ENCODE measurements around the gene SOBP.

SOBP gene

DNA sequence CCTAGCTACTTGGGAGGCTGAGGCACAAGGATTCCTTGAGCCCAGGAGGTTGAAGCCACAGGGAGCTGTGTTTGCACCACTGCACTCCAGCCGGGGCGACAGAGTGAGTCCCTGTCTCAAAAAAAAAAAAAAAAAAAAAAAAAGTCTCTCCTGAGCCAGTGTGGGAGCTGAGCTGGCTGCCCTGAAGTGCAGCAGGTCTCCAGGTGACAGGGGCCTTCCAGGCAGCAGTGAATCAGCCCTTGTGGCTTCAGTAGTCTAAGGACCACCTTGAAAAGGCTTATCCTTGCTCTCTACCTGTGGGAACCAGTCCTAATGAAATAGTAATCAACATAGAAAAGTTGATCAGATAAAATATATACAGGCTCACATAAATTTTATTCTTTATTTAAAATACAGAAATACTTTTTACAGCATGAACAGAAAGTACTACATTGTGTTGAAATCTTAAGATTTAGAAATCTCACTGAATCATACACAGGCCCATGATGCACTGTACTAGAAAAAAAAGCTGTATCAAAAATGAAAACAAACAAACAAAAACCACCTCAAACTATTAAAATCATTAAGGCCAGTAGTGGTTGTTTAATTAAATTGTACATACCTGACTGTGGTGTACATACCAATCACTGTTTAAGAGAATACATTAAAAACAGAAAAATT, 205.3 kb downstream of the SOBP start:
- ATAC-seq: no peak
- TF ChIP-seq SNAI2 (CRISPR knock-in tag; IDR thresholded peaks at IDR 0.05) (no peak), ZFP3 (CRISPR knock-in tag; IDR thresholded peaks at IDR 0.05) (no peak), ISL1 (CRISPR knock-in tag; IDR thresholded peaks at IDR 0.05) (no peak), ZC3H10 (CRISPR knock-in tag; IDR thresholded peaks at IDR 0.05) (no peak), RARB (CRISPR knock-in tag; IDR thresholded peaks at IDR 0.05) (no peak), ZFP30 (CRISPR knock-in tag; IDR thresholded peaks at IDR 0.05) (no peak), ZNF70 (CRISPR knock-in tag; IDR thresholded peaks at IDR 0.05) (no peak), TCF4 (CRISPR knock-in tag; IDR thresholded peaks at IDR 0.05; ENCODE audit: borderline replicate concordance) (no peak), CSDC2 (CRISPR knock-in tag; IDR thresholded peaks at IDR 0.05) (no peak)
- TF ChIP-seq, protein P1, sequence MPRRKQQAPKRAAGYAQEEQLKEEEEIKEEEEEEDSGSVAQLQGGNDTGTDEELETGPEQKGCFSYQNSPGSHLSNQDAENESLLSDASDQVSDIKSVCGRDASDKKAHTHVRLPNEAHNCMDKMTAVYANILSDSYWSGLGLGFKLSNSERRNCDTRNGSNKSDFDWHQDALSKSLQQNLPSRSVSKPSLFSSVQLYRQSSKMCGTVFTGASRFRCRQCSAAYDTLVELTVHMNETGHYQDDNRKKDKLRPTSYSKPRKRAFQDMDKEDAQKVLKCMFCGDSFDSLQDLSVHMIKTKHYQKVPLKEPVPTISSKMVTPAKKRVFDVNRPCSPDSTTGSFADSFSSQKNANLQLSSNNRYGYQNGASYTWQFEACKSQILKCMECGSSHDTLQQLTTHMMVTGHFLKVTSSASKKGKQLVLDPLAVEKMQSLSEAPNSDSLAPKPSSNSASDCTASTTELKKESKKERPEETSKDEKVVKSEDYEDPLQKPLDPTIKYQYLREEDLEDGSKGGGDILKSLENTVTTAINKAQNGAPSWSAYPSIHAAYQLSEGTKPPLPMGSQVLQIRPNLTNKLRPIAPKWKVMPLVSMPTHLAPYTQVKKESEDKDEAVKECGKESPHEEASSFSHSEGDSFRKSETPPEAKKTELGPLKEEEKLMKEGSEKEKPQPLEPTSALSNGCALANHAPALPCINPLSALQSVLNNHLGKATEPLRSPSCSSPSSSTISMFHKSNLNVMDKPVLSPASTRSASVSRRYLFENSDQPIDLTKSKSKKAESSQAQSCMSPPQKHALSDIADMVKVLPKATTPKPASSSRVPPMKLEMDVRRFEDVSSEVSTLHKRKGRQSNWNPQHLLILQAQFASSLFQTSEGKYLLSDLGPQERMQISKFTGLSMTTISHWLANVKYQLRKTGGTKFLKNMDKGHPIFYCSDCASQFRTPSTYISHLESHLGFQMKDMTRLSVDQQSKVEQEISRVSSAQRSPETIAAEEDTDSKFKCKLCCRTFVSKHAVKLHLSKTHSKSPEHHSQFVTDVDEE (CRISPR knock-in tag; IDR thresholded peaks at IDR 0.05): no peak
- TF ChIP-seq, protein P2, sequence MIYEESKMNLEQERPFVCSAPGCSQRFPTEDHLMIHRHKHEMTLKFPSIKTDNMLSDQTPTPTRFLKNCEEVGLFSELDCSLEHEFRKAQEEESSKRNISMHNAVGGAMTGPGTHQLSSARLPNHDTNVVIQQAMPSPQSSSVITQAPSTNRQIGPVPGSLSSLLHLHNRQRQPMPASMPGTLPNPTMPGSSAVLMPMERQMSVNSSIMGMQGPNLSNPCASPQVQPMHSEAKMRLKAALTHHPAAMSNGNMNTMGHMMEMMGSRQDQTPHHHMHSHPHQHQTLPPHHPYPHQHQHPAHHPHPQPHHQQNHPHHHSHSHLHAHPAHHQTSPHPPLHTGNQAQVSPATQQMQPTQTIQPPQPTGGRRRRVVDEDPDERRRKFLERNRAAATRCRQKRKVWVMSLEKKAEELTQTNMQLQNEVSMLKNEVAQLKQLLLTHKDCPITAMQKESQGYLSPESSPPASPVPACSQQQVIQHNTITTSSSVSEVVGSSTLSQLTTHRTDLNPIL (CRISPR knock-in tag; IDR thresholded peaks at IDR 0.05; ENCODE audit: low read depth): no peak

GRCh38 chr6:107697682-107698081, 207.8 kb downstream of the SOBP start:
- ATAC-seq: no peak

GRCh38 chr6:107698146-107698545, 208.2 kb downstream of the SOBP start:
- TF ChIP-seq BACH2 (CRISPR knock-in tag; IDR thresholded peaks at IDR 0.05; ENCODE audit: borderline replicate concordance): no peak
- TF ChIP-seq, protein P3, sequence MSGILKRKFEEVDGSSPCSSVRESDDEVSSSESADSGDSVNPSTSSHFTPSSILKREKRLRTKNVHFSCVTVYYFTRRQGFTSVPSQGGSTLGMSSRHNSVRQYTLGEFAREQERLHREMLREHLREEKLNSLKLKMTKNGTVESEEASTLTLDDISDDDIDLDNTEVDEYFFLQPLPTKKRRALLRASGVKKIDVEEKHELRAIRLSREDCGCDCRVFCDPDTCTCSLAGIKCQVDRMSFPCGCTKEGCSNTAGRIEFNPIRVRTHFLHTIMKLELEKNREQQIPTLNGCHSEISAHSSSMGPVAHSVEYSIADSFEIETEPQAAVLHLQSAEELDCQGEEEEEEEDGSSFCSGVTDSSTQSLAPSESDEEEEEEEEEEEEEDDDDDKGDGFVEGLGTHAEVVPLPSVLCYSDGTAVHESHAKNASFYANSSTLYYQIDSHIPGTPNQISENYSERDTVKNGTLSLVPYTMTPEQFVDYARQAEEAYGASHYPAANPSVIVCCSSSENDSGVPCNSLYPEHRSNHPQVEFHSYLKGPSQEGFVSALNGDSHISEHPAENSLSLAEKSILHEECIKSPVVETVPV (CRISPR knock-in tag; IDR thresholded peaks at IDR 0.05): no peak
- TF ChIP-seq ESRRG (CRISPR knock-in tag; IDR thresholded peaks at IDR 0.05): no peak
- no peak for TF ChIP-seq TCF4 (CRISPR knock-in tag; IDR thresholded peaks at IDR 0.05; ENCODE audit: borderline replicate concordance)
- no peak for TF ChIP-seq CSDC2 (CRISPR knock-in tag; IDR thresholded peaks at IDR 0.05)
- no peak for TF ChIP-seq ZNF8 (CRISPR knock-in tag; IDR thresholded peaks at IDR 0.05)
- TF ChIP-seq POU6F1 (CRISPR knock-in tag; IDR thresholded peaks at IDR 0.05; ENCODE audit: borderline replicate concordance, low read depth): no peak
- no peak for TF ChIP-seq ZNF70 (CRISPR knock-in tag; IDR thresholded peaks at IDR 0.05)
- no peak for ATAC-seq

More at GRCh38 chr6:107697682-107698081, 207.8 kb downstream of the SOBP start:
- no peak for TF ChIP-seq POU6F1 (CRISPR knock-in tag; IDR thresholded peaks at IDR 0.05; ENCODE audit: borderline replicate concordance, low read depth)
- no peak for TF ChIP-seq ZNF70 (CRISPR knock-in tag; IDR thresholded peaks at IDR 0.05)
- no peak for TF ChIP-seq PPARA (CRISPR knock-in tag; IDR thresholded peaks at IDR 0.05; ENCODE audit: borderline replicate concordance)
- no peak for TF ChIP-seq ZNF8 (CRISPR knock-in tag; IDR thresholded peaks at IDR 0.05)
- no peak for TF ChIP-seq ZC3H10 (CRISPR knock-in tag; IDR thresholded peaks at IDR 0.05)
- TF ChIP-seq ZFP30 (CRISPR knock-in tag; IDR thresholded peaks at IDR 0.05): no peak
- no peak for TF ChIP-seq ESRRG (CRISPR knock-in tag; IDR thresholded peaks at IDR 0.05)
- TF ChIP-seq TOX (CRISPR knock-in tag; IDR thresholded peaks at IDR 0.05; ENCODE audit: borderline replicate concordance): no peak
- no peak for TF ChIP-seq SNAI2 (CRISPR knock-in tag; IDR thresholded peaks at IDR 0.05)

GRCh38 chr6:107699254-107699653, 209.3 kb downstream of the SOBP start:
- ATAC-seq: no peak
- TF ChIP-seq GLIS3 (CRISPR knock-in tag; IDR thresholded peaks at IDR 0.05): no peak
- TF ChIP-seq SNAI2 (CRISPR knock-in tag; IDR thresholded peaks at IDR 0.05): no peak
- TF ChIP-seq PATZ1 (CRISPR knock-in tag; IDR thresholded peaks at IDR 0.05; ENCODE audit: borderline replicate concordance): no peak
- no peak for TF ChIP-seq POU6F1 (CRISPR knock-in tag; IDR thresholded peaks at IDR 0.05; ENCODE audit: borderline replicate concordance, low read depth)
- TF ChIP-seq ISL1 (CRISPR knock-in tag; IDR thresholded peaks at IDR 0.05): no peak
- TF ChIP-seq, protein P2 (CRISPR knock-in tag; IDR thresholded peaks at IDR 0.05; ENCODE audit: low read depth): no peak

All from SK-N-SH treated with all-trans-retinoic acid at 6 μM for 48 hours (cell line).